Mesenteric fat pad (tissue), 1 donor: ENCODE measurements around the gene RB1. TPM values are rescaled to one million over a fixed set of nuclear protein-coding genes. Genes with fewer than 3 reads are reported as not detected.

Experiments used
- DNase-seq: peaks from one replicate; pipeline ENCODE4 v3.0.0-alpha.2; 2020; ENCODE audit warnings: low spot score
- long read RNA-seq: library from polyadenylated mRNA; unstranded; transcript quantifications from one replicate; pipeline ENCODE4 v2.0.0, GENCODE V29; 2020
- total RNA-seq: library from RNA; stranded (reverse); fragmentation: NEBNext Ultra II Directional; extraction: Animal tissue kit (Norgen Biotek cat#: 25700); gene quantifications from one replicate; pipeline ENCODE4 v1.2.1, GENCODE V29; 2021
- donor health status: DM: yes; HTN: yes; CAD: no.

Gene RB1
- total RNA-seq: 43.9 TPM
- long read RNA-seq, full-length matches to known transcripts: 10 of 27 reads
- long read RNA-seq, partial matches to known transcripts: 8 of 27 reads
- long read RNA-seq, other reads (novel, unspliced or antisense): 9 of 27 reads

GRCh38 chr13:48303359-48304142 is at the start of gene RB1:
RB1 (plus strand) TSS chr13:48303751; CDS start chr13:48303913, 162 bp downstream.
- DNase-seq: peak; percentile 98

GRCh38 chr13:48253849-48254248 is 49.7 kb upstream of the RB1 start:
- DNase-seq: no peak

GRCh38 chr13:48255090-48255489 is 48.5 kb upstream of the RB1 start:
- DNase-seq: no peak

GRCh38 chr13:48255954-48256353 is 47.6 kb upstream of the RB1 start:
- no peak for DNase-seq

- no peak for DNase-seq
Measured at GRCh38 chr13:48258002-48258401, 45.5 kb upstream of the RB1 start.

- no peak for DNase-seq
Measured at GRCh38 chr13:48258430-48258829, 45.1 kb upstream of the RB1 start.

- no peak for DNase-seq
Measured at GRCh38 chr13:48260970-48261369, 42.6 kb upstream of the RB1 start.

- no peak for DNase-seq
Measured at GRCh38 chr13:48263196-48263595, 40.4 kb upstream of the RB1 start.

GRCh38 chr13:48264058-48264457 is 39.5 kb upstream of the RB1 start:
- no peak for DNase-seq

GRCh38 chr13:48265217-48265815 is 38.2 kb upstream of the RB1 start:
- no peak for DNase-seq

GRCh38 chr13:48266150-48266549 is 37.4 kb upstream of the RB1 start:
- no peak for DNase-seq

GRCh38 chr13:48266701-48267639 is 36.6 kb upstream of the RB1 start:
- no peak for DNase-seq

- no peak for DNase-seq
Measured at GRCh38 chr13:48268019-48268418, 35.5 kb upstream of the RB1 start.

GRCh38 chr13:48273346-48273745 is 30.2 kb upstream of the RB1 start:
- no peak for DNase-seq

GRCh38 chr13:48275507-48275906 is 28.0 kb upstream of the RB1 start:
- no peak for DNase-seq

- no peak for DNase-seq
Measured at GRCh38 chr13:48278806-48279205, 24.7 kb upstream of the RB1 start.

GRCh38 chr13:48281556-48281955 is 22.0 kb upstream of the RB1 start:
- DNase-seq: no peak

GRCh38 chr13:48291730-48292129 is 11.8 kb upstream of the RB1 start:
- DNase-seq: no peak

GRCh38 chr13:48292650-48293049 is 10.9 kb upstream of the RB1 start:
- DNase-seq: no peak

- DNase-seq: no peak
Measured at GRCh38 chr13:48294653-48295052, 8.9 kb upstream of the RB1 start.

- no peak for DNase-seq
Measured at GRCh38 chr13:48295271-48295670, 8.3 kb upstream of the RB1 start.

- DNase-seq: no peak
Measured at GRCh38 chr13:48296528-48296927, 7.0 kb upstream of the RB1 start.
